H1 (cell line): ENCODE data around the gene UPF1.

Source experiments
- CEBPB ChIP-seq: IDR thresholded peaks from 2 replicates; pipeline ENCODE4 v1.6.1; 2012; ENCODE audit warnings: low read depth, low read length
- EP300 ChIP-seq, 2 experiments: IDR thresholded peaks; 1 replicate in 1 of 2; 2 replicates in 1 of 2; pipeline ENCODE4 v1.6.1; 2011 to 2012; ENCODE audit warnings: low read depth in 2 of 2, low read length in 2 of 2, mild to moderate bottlenecking in 2 of 2, borderline replicate concordance in 1 of 2, inconsistent platforms in 1 of 2, moderate library complexity in 1 of 2
- EZH2 ChIP-seq: fragments of 200-600 bp; sonication (generic); IDR thresholded peaks from 2 replicates; pipeline ENCODE4 v1.7.1; 2012; ENCODE audit warnings: low read depth, mild to moderate bottlenecking, moderate library complexity, low read length, inconsistent platforms; ENCODE audit not compliant: severe bottlenecking
- NRF1 ChIP-seq: IDR thresholded peaks from 2 replicates; pipeline ENCODE4 v1.6.1; 2011; ENCODE audit warnings: mild to moderate bottlenecking, low read depth, low read length, improper control_type of control experiment
- POLR2A ChIP-seq, 2 experiments: IDR thresholded peaks; 1 replicate in 1 of 2; 2 replicates in 1 of 2; pipeline ENCODE4 v1.6.1; 2011; ENCODE audit warnings: low read depth in 2 of 2, low read length in 2 of 2, mild to moderate bottlenecking in 2 of 2; ENCODE audit errors: control extremely low read depth in 1 of 2
- POLR2AphosphoS5 ChIP-seq: IDR thresholded peaks from 2 replicates; pipeline ENCODE4 v1.6.1; 2011; ENCODE audit warnings: low read depth, low read length
- YY1 ChIP-seq: IDR thresholded peaks from 2 replicates; pipeline ENCODE4 v1.6.1; 2011; ENCODE audit warnings: low read depth, mild to moderate bottlenecking, low read length
- TF ChIP-seq, protein P1 (sequence below), 3 experiments: IDR thresholded peaks; 1 replicate in 2 of 3; 2 replicates in 1 of 3; pipeline versions ENCODE4 v1.5.1 to v1.6.1; 2011; ENCODE audit warnings: low read length in 3 of 3, mild to moderate bottlenecking in 3 of 3, inconsistent platforms in 2 of 3, low read depth in 1 of 3, moderate library complexity in 1 of 3; ENCODE audit not compliant: insufficient read depth in 1 of 3; ENCODE audit errors: control extremely low read depth in 1 of 3

DNA sequence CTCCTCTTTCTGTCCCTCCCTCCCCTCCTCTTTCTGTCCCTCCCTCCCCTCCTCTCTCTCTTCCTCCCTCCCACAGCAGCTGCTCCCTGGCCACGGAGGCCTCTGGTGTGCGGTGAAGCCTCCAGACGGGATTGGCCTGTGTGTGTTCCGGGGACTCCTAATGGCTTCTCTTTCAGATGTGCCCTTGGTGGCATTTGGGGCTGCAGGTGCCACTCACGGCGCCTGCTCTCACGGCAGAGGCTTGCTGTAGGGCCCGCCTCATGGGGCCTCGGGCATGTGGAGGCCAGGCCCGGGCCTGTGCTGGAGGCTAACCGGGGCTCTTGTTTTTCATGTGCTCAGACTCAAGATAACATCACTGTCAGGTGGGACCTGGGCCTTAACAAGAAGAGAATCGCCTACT lies 20.9 kb downstream of the UPF1 start:
- TF ChIP-seq, protein P1, sequence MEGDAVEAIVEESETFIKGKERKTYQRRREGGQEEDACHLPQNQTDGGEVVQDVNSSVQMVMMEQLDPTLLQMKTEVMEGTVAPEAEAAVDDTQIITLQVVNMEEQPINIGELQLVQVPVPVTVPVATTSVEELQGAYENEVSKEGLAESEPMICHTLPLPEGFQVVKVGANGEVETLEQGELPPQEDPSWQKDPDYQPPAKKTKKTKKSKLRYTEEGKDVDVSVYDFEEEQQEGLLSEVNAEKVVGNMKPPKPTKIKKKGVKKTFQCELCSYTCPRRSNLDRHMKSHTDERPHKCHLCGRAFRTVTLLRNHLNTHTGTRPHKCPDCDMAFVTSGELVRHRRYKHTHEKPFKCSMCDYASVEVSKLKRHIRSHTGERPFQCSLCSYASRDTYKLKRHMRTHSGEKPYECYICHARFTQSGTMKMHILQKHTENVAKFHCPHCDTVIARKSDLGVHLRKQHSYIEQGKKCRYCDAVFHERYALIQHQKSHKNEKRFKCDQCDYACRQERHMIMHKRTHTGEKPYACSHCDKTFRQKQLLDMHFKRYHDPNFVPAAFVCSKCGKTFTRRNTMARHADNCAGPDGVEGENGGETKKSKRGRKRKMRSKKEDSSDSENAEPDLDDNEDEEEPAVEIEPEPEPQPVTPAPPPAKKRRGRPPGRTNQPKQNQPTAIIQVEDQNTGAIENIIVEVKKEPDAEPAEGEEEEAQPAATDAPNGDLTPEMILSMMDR (IDR thresholded peaks at IDR 0.05; ENCODE audit: control extremely low read depth in 1 of 3, insufficient read depth in 1 of 3, low read depth in 1 of 3, low read length in 3 of 3): no peak
- TF ChIP-seq EP300 (IDR thresholded peaks at IDR 0.05; ENCODE audit: borderline replicate concordance in 1 of 2, low read depth in 2 of 2, low read length in 2 of 2) (no peak), EZH2 (no peak), POLR2AphosphoS5 (no peak), POLR2A (IDR thresholded peaks at IDR 0.05; ENCODE audit: control extremely low read depth in 1 of 2, low read depth in 2 of 2, low read length in 2 of 2) (no peak), CEBPB (no peak), YY1 (no peak), NRF1 (no peak)
